A172 (cell line): ENCODE results near the gene TMEM242. TPM values are rescaled to one million over a fixed set of nuclear protein-coding genes. Genes with fewer than 3 reads are reported as not detected.
A peak's percentile ranks its signal among the peaks of the same experiment; 100 is the strongest.
"Not testable (repeated sequence)": the region's sequence is repeated elsewhere in the genome, so short reads cannot be mapped to it uniquely, and the experiment has no call there.

Experiments
- DNase-seq: peaks from one replicate; pipeline ENCODE4 v3.0.0-alpha.2; 2015; ENCODE audit warnings: low spot score
- total RNA-seq: library from RNA; depleted of rRNA; stranded (reverse); fragments of >200 nt; shearing (Covaris generic); gene quantifications from 2 replicates; pipeline ENCODE4 v1.2.3, GENCODE V29; 2014

TMEM242 gene
- total RNA-seq, 1 experiment from 2014 or later: 2.8 TPM

GRCh38 chr6:157323966-157324300 lies 614 bp upstream of the TMEM242 start:
- DNase-seq: peak; percentile 35

DNA sequence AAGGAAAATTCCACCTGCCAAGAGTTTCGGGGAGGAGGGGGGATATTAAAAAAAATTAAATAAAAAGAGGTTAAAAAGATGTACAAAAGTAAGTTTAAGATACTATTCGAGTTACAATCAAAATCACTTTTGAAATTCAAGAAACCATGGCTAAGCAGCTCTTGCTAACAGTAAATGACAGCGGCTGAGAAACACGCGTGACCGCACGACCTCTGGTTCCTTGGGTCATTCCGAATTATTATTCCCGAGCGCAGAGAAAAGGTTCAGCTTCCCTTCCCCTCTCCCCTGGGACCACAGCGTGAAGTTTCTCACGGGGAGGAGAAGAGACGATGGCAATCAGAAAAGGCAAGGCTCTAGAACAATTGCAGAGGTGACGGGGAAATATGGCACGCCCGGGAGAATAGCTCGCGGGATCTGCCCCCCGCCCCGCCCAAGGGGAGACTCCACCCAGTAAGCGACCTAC lies 496 bp downstream of the TMEM242 start:
- no peak for DNase-seq

DNA sequence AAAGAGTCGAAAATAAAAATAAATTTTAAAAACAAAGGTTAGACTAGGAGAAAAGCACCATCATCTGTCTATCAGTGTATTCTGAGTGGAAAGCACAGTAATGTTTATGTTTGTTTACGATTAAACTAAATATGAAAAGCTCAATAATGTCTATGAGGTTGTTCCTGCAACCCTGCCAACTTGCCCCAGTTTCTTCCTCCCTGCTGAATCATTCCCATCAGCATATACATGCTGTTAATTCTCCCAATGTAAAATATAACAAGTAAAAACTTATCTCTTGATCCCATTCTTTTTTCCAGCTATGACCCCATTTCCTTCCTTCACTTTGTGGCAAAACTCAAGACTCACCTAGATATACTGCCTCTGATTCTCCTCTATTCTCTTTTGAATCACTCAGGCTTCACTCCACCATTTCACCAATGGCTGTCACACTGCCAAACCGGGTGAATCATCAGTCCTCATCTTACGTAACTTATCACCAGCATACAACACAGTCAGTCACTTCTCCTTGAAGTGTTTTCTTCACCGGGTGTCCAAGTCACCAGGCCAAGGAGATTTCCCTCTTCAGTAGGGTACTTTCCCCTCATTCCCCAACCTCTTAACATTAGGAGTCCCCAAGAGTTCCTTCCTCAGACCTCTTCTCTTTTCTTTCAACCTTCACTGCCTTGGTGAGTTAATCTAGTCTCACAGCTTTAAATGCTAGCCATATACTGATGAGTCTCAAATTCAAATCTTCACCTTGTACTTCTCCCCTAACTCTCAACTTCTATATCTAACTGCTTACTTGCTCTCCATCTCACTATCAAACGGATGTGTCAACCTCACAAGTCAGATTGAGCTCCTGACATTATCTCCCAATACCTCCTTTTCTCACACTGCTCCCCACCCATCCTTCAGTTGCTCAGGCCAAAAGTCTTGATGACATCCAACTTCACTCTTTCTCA lies 6.2 kb downstream of the TMEM242 start:
- DNase-seq: peak; percentile 84

- DNase-seq: peak; percentile 71
These were observed 8.5 kb downstream of the TMEM242 start for GRCh38 chr6:157314705-157315321.

GRCh38 chr6:157313531-157314467 lies 9.5 kb downstream of the TMEM242 start:
- DNase-seq: no peak

DNA sequence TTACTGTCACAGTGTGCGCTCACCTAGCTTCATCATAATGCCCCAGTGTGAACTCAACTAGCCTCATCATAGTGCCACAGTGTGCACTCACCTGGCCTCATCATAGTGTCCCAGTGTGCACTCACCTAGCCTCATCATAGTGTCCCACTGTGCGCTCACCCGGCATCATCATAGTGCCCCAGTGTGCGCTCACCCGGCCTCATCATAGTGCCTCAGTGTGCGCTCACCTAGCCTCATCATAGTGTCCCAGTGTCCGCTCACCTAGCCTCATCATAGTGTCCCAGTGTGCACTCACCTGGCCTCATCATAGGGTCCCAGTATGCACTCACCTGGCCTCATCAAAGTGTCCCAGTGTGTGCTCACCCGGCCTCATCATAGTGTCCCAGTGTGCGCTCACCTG lies 10.6 kb downstream of the TMEM242 start:
- no peak for DNase-seq

GRCh38 chr6:157310693-157311092 lies 12.6 kb downstream of the TMEM242 start:
- DNase-seq: not testable (repeated sequence)

- DNase-seq: no peak
These were observed 15.7 kb downstream of the TMEM242 start for GRCh38 chr6:157307661-157308060.

DNA sequence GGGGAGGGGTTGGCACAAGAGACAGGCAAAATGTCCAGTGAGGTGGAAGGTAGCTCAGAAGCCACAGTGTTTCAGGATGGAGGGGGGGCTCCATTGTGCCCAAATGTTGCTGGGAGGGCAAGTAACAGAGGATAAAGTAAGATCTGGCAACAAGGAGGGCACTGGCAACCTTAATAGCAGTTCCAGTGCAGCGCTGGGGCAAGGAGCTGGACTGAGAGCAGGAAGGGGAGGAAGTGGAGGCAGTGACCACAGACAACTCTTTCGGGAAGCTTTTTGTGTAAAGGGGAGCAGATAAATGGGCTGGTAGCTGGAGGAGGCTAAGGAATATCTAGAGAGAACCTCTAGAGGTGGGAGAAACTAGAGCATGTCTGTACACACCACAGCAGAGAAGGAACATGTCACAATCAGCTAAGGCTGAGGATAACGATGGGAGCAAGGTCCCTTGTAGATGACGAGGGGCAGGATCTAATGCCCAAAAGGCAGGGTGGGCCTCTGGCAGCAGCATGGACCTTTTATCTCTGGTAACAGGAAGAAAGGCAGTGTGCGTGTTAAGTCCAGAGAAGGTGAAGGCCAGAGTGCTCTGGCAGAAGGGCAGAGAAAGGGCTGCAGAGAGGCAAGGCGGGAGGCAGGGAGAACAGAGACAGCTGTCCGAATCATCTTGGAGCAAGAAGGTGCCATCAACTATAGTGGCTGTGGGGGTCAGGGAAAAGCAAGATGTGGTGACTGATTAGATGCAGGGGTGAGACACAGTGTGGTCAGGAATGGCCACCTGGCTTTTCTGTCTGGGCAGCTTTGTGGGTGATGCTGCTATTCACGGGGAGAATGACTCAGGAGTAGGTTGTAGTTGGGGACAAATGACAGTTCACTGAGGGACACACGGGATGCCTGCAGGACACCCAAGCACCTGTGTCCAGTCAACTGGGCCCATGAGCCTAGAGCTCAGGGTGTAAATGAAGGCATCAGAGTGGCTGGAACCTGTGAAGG lies 17.4 kb downstream of the TMEM242 start:
- DNase-seq: peak; percentile 18

DNA sequence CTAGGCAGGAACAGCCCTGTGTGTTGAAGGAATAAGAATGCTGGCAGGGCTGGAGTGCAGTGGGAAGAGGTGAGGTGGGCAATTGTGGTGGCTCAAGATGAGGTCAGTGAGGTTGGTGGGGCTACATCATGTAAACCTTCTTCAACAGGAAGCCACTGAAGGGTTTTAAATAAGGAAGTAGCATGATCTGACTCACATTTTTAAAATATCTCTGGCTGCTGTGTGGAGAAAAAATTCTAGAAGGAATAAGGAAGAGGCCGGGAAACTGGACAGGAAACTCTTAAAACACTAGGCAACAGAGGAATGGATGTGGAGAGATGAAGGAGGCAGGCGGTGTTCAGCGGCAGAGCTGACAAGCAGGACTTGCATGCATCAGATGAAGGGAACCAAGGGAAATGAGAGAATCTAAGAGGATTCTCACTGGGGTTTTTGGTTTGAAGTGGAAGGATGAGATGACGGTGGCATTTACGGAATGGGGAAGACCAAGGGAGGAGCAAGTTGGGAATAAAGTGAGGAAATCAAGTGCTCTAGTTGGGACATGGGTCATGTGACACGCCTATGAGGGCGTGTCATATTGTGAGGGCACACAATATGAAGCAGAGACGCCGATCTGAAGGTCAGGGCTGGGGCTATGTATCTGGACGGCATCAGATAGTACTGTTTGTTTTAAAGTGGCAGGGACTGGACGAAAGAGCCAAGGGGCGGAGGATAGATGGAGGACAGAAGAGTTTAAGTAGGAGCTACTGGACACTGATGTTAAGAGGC lies 18.2 kb downstream of the TMEM242 start:
- peak; percentile 41 for DNase-seq

DNA sequence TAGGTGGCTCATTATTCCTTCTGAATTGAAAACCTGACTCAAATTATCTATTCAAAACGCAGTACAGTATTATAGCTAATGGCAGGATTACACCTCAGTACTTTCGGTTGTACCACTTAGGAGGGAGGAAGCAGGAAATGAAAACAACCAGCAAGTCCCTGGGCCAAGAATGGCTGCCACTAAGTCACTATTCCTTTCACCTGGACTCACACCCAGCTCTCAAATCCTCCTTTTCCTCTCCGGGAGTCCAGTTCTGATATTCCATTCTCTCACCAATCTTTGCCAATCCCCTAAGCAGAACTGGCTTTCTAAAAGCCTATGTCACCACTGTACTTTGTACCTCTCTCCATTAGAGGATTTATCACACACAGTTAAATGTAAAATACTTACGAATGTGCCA lies 20.6 kb downstream of the TMEM242 start:
- DNase-seq: no peak

- DNase-seq: no peak
These were observed 22.9 kb downstream of the TMEM242 start for GRCh38 chr6:157300436-157300835.

DNA sequence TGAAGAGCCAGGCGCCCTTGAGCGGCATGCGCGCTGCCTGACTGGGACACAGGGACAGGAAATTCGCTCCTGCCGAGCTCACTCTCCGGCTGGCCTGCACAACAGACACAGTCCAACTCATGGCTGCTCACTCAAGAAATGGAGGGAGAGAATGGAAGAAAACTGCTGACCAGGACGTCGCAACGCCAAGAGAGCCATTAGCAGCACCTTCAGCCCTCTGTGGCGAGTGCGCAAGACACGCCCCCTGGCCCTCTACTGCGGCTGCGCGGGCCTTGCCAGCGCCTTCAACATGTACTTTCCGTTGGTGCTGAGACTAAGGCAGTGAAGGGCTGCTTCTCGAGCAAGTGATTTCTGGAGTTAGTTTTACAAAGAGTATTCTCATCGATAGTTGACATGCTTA lies 23.3 kb downstream of the TMEM242 start:
- no peak for DNase-seq

DNA sequence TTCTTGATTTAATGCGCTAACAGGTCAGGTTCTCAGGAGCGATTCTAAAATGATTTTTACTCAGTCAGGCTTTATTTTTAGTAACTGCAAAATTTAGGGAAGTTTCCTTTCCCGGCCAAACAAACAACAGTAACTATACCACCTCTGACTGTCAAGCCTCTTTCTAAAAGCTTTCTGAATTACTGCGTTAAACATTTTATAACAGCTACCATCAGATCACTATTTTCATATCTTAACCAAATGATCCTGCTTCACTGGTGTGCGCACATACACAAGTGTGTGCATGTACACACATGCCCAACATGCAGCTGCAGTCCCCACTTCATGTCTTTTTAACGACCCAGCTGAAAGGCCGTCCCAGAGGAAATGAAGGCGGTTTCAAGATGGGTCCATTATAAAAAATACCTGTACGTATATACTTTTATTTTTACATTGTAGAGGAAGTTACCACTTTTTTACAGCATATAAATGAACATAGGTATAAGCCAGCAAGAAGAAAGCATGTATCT lies 25.0 kb downstream of the TMEM242 start:
- no peak for DNase-seq

DNA sequence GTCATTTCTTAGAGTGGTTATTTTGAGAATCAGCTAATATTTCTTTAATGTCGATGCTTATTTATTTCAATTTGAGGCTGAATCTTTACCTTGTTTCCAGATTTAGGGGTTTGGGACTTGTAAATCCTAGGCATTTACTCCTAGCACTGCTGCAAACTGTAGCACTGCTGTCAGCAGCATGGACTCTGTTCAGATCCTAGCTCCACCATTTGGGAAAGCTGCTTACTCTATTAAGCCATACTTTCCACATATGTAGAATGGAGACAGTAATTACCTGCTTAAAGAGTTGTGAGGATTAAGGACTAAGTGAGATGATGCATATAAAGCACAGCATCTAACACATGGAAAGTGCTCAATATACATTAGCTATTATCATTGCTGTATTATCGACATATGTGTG lies 28.7 kb downstream of the TMEM242 start:
- DNase-seq: no peak

DNA sequence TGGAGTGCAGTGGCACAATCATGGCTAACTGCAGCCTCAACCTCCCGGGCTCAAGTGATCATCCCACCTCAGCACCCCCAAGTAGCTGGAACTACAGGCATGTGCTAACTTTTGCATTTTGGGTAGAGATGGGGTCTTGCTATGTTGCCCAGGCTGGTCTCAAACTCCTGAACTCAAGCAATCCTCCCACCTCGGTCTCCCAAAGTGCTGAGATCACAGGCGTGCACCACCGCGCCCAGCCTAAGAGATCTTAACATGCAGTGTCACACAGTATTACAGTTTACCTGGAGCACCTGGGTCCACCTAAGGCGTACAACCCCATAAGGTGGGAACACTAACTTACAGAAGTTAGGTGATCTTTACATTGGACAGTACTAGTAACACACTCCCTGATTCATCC lies 29.5 kb downstream of the TMEM242 start:
- DNase-seq: no peak

GRCh38 chr6:157292202-157292601 lies 31.1 kb downstream of the TMEM242 start:
- no peak for DNase-seq

- no peak for DNase-seq
These were observed 32.0 kb downstream of the TMEM242 start for GRCh38 chr6:157291356-157291755.

DNA sequence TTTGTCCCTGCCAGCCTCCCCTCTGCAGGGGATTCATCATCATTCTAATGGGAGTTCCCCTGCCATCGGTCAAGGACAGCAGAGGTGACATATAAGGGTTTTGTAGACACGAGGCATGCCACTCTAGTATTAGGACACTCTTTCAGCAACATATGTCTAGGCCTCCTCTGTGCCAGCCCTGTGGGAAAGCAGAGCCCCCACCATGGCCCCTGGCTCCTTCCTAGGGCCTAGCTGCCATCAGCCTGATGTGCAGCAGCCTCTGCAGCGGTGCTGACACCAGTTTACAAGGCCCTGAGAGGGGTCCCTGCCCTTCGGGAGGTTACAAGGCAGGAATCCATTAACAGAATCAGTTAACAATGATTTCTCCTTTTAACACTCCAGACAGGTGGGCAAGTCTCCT lies 32.5 kb downstream of the TMEM242 start:
- DNase-seq: no peak

DNA sequence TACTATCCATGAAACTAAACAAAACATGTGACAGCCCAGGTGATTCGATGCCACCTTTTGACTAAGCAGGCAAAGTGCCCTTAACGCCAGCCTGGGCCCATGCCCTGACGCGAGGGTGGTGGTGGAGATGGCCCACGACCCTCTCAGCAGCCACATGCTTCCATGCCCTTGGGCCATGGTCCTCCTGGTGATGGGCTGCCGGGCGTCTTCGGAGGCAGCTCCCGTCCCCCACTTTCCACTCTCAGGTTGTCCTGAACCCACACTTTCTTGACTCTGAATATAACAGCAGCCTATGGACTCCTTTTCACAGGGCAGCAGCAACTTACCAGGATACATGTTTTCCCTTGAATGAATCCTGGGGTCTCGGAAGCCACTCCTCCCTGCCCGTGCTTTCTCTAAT lies 33.6 kb downstream of the TMEM242 start:
- DNase-seq: no peak
